ENCODE data around the gene SLC4A1. TPM values are rescaled to one million over a fixed set of nuclear protein-coding genes. Genes with fewer than 3 reads are reported as not detected.

Gene SLC4A1
- polyA plus RNA-seq, 1 of the 3 experiments (the other 2 are of a cell fraction), result not detected

DNA sequence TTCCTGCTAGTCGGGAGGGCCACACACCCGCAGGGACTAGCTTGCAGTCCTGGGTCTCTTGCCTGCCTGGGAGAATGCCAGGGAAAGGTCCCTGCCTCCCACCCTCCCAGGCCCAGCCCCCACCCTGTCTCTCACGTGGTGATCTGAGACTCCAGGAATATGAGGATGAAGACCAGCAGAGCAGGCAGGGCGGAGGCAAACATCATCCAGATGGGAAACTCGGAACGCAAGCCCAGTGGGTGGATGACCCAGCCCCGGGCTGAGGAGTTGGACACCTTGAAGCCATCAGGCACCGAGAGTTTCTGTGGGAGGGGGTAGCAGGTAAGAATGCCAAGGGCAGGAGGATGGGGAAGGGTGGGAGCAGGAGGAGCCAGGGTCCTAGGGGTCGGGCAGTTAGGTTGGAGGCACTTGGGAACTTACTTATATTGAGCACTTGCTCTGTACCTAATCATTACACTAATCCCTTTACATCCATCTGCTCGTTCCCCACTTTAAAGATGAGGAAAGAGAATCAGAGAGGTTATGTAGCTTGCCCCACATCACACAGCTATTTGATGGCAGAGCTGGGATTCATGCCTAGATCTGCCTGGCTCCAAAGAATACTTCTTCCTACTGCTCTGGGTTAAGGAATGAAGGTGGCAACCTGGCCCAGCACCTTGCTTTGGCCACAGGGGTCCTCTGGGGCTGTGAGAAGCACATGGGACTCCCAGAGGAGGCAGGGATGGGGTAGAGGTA, 13.4 kb downstream of the SLC4A1 start:
- H3K4me1 ChIP-seq (ENCODE audit: control insufficient read depth in 1 of 2, insufficient read depth in 2 of 2, low read depth in 1 of 2, low read length in 1 of 2), result no peaks in the 10 kb centered on the region; a peak in 1 of 4 replicates
- no peak overlapping the region for H2AFZ ChIP-seq (ENCODE audit: low read depth)
- H3K9ac ChIP-seq, result no peak overlapping the region
- H4K20me1 ChIP-seq (ENCODE audit: insufficient read depth), result no peaks in the 10 kb centered on the region
- DNase-seq, result no peak
- H3K4me3 ChIP-seq (ENCODE audit: low read depth in 2 of 2, low read length in 1 of 2), result no peak overlapping the region
- H3K27ac ChIP-seq (ENCODE audit: low read depth in 2 of 2, low read length in 1 of 2), result no peak overlapping the region
- 39% methylated on average over 10 of the region's 10 CpGs for WGBS (ENCODE audit: low lambda C conversion rate)
- ChIA-PET CTCF (interaction anchor here (1.3 kb wide), 1 partner anchor 20 kb away, joined by 3 read pairs; no protein-coding TSS in a partner anchor), POLR2A (interaction anchor here (0.7 kb wide), 1 partner anchor 65 kb away, joined by 6 read pairs; no protein-coding TSS in a partner anchor)
- H3K36me3 ChIP-seq (replicated peaks in 1 of 2; ENCODE audit: control insufficient read depth in 1 of 2, insufficient read depth in 2 of 2, low read length in 1 of 2), result no peaks in the 10 kb centered on the region
- H3K79me2 ChIP-seq (ENCODE audit: insufficient read depth), result no peaks in the 10 kb centered on the region
- TF ChIP-seq NFIC (IDR thresholded peaks at IDR 0.05; ENCODE audit: borderline replicate concordance), result no peak
- no peaks in the 10 kb centered on the region for H3K9me3 ChIP-seq
- no peaks in the 10 kb centered on the region for H3K27me3 ChIP-seq (ENCODE audit: insufficient read depth)
- H3K9me2 ChIP-seq, result no peaks in the 10 kb centered on the region
- H3K4me2 ChIP-seq, result no peak overlapping the region
- no peaks in the 10 kb centered on the region for H3F3A ChIP-seq (replicated peaks; ENCODE audit: insufficient read depth)

DNA sequence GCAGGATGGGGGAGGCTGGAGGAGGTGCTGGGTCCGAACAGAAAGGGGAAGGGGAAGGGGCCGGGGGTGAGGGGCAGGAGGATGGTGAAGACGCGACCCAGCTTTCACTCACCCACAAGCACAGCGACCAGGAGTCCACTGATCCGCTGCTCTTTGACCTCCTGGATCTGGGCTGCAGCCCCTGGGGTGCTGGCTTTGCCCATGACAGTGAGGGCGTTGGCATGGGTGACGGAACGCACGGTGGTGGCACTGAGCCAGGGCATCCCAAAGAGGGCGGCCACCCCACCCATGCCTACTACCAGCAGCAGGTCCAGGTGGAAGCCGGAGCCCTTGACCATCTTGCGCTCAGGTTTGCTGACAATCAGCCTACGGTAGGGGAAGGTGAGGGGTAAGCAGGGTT, 14.9 kb downstream of the SLC4A1 start:
- TF ChIP-seq RXRA (IDR thresholded peaks at IDR 0.05; ENCODE audit: borderline replicate concordance, low read depth), result no peak
- TF ChIP-seq MXI1 (IDR thresholded peaks at IDR 0.05; ENCODE audit: low read depth, low read length), result no peak
- no peak for TF ChIP-seq MEF2A (IDR thresholded peaks at IDR 0.05; ENCODE audit: borderline replicate concordance, low read depth)
- no peak for TF ChIP-seq GATA2 (CRISPR knock-in tag; IDR thresholded peaks at IDR 0.05)
- TF ChIP-seq, protein P1, sequence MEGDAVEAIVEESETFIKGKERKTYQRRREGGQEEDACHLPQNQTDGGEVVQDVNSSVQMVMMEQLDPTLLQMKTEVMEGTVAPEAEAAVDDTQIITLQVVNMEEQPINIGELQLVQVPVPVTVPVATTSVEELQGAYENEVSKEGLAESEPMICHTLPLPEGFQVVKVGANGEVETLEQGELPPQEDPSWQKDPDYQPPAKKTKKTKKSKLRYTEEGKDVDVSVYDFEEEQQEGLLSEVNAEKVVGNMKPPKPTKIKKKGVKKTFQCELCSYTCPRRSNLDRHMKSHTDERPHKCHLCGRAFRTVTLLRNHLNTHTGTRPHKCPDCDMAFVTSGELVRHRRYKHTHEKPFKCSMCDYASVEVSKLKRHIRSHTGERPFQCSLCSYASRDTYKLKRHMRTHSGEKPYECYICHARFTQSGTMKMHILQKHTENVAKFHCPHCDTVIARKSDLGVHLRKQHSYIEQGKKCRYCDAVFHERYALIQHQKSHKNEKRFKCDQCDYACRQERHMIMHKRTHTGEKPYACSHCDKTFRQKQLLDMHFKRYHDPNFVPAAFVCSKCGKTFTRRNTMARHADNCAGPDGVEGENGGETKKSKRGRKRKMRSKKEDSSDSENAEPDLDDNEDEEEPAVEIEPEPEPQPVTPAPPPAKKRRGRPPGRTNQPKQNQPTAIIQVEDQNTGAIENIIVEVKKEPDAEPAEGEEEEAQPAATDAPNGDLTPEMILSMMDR (IDR thresholded peaks at IDR 0.05), result no peak
- CTCF ChIA-PET, result interaction anchor here (0.6 kb wide), 1 partner anchor 18 kb away, joined by 3 read pairs; no protein-coding TSS in a partner anchor
- Histone ChIP-seq H3K9me3 (no peaks in the 10 kb centered on the region), H3K27ac (ENCODE audit: low read depth in 2 of 2, low read length in 1 of 2) (no peak overlapping the region), H3K4me2 (no peak overlapping the region), H3K4me1 (ENCODE audit: control insufficient read depth in 1 of 2, insufficient read depth in 2 of 2, low read depth in 1 of 2, low read length in 1 of 2) (peaks cover 0 to under 1% of the 10 kb centered on the region in 2 experiments; a peak in 1 of 4 replicates), H3F3A (replicated peaks; ENCODE audit: insufficient read depth) (no peaks in the 10 kb centered on the region), H3K4me3 (ENCODE audit: low read depth in 2 of 2, low read length in 1 of 2) (no peak overlapping the region), H3K9ac (no peak overlapping the region), H3K9me2 (no peaks in the 10 kb centered on the region), H3K79me2 (ENCODE audit: insufficient read depth) (no peaks in the 10 kb centered on the region), H4K20me1 (ENCODE audit: insufficient read depth) (no peaks in the 10 kb centered on the region), H2AFZ (ENCODE audit: low read depth) (no peak overlapping the region), H3K36me3 (replicated peaks in 1 of 2; ENCODE audit: control insufficient read depth in 1 of 2, insufficient read depth in 2 of 2, low read length in 1 of 2) (no peaks in the 10 kb centered on the region), H3K27me3 (ENCODE audit: insufficient read depth) (no peaks in the 10 kb centered on the region; the same call in 1 of the 2 replicates)
- 67% methylated on average over 8 of the region's 14 CpGs for WGBS (ENCODE audit: low lambda C conversion rate)
- no peak for DNase-seq
- POLR2A ChIA-PET, result no interaction called here

DNA sequence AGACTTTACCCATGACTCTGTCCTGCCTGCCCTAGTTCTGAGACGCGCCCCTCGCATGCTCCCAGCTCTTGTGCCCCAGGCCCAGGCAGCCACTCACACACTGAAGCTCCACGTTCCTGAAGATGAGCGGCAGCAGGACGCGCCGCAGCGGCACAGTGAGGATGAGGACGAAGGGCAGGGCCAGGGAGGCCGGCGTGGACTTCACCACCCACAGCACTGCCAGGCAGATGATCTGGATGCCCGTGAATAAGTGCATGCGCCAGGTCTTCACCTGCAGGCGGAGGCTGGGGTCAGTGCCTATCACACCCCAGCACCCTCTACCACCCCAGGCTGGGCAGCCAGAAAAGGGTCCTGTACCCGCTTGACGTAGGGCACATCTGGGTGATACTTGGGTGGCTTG, 16.9 kb downstream of the SLC4A1 start:
- Histone ChIP-seq H4K20me1 (ENCODE audit: insufficient read depth) (no peaks in the 10 kb centered on the region), H3K27me3 (ENCODE audit: insufficient read depth) (no peaks in the 10 kb centered on the region; the same call in 1 of the 2 replicates)
- TF ChIP-seq MAX (IDR thresholded peaks at IDR 0.05; ENCODE audit: low read depth), result no peak
- TF ChIP-seq RAD21 (IDR thresholded peaks at IDR 0.05; ENCODE audit: low read length), result no peak
- TF ChIP-seq FOXM1 (IDR thresholded peaks at IDR 0.05; ENCODE audit: low read depth), result no peak
- no peak for TF ChIP-seq GABPA (IDR thresholded peaks at IDR 0.05; ENCODE audit: low read depth)
- no peak for TF ChIP-seq TAF1 (IDR thresholded peaks at IDR 0.05; ENCODE audit: borderline replicate concordance, low read depth, low read length)
- TF ChIP-seq, protein P2, sequence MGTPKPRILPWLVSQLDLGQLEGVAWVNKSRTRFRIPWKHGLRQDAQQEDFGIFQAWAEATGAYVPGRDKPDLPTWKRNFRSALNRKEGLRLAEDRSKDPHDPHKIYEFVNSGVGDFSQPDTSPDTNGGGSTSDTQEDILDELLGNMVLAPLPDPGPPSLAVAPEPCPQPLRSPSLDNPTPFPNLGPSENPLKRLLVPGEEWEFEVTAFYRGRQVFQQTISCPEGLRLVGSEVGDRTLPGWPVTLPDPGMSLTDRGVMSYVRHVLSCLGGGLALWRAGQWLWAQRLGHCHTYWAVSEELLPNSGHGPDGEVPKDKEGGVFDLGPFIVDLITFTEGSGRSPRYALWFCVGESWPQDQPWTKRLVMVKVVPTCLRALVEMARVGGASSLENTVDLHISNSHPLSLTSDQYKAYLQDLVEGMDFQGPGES (IDR thresholded peaks at IDR 0.05; ENCODE audit: low read depth, low read length), result no peak
- TF ChIP-seq GATA2 (CRISPR knock-in tag; IDR thresholded peaks at IDR 0.05), result no peak
- no peak for TF ChIP-seq USF1 (IDR thresholded peaks at IDR 0.05; ENCODE audit: borderline replicate concordance, low read depth)
- no peak for TF ChIP-seq JUND (IDR thresholded peaks at IDR 0.05)
- TF ChIP-seq TEAD4 (IDR thresholded peaks at IDR 0.05; ENCODE audit: borderline replicate concordance, insufficient read depth), result no peak
- no peak for TF ChIP-seq MEF2A (IDR thresholded peaks at IDR 0.05; ENCODE audit: borderline replicate concordance, low read depth)
- no peak for TF ChIP-seq MXI1 (IDR thresholded peaks at IDR 0.05; ENCODE audit: low read depth, low read length)
- no peak for TF ChIP-seq NRF1 (IDR thresholded peaks at IDR 0.05; ENCODE audit: low read depth, low read length)
- TF ChIP-seq NFIC (IDR thresholded peaks at IDR 0.05; ENCODE audit: borderline replicate concordance), result no peak
- TF ChIP-seq POLR2AphosphoS5 (IDR thresholded peaks at IDR 0.05; ENCODE audit: low read depth, low read length), result no peak

More for the DNA sequence above, 16.9 kb downstream of the SLC4A1 start:
- WGBS (ENCODE audit: low lambda C conversion rate), result 96% methylated on average over 12 of the region's 17 CpGs
- Histone ChIP-seq H3K4me3 (ENCODE audit: low read depth in 2 of 2, low read length in 1 of 2) (no peak overlapping the region), H3F3A (replicated peaks; ENCODE audit: insufficient read depth) (no peaks in the 10 kb centered on the region), H3K36me3 (replicated peaks in 1 of 2; ENCODE audit: control insufficient read depth in 1 of 2, insufficient read depth in 2 of 2, low read length in 1 of 2) (no peaks in the 10 kb centered on the region), H3K27ac (ENCODE audit: low read depth in 2 of 2, low read length in 1 of 2) (no peak overlapping the region), H3K9me2 (no peaks in the 10 kb centered on the region), H3K4me2 (no peak overlapping the region), H3K9ac (no peak overlapping the region), H3K9me3 (no peaks in the 10 kb centered on the region), H2AFZ (ENCODE audit: low read depth) (no peak overlapping the region), H3K4me1 (ENCODE audit: control insufficient read depth in 1 of 2, insufficient read depth in 2 of 2, low read depth in 1 of 2, low read length in 1 of 2) (peaks cover 0 to 15% of the 10 kb centered on the region in 2 experiments; a peak in 1 of 4 replicates), H3K79me2 (ENCODE audit: insufficient read depth) (no peaks in the 10 kb centered on the region)
- POLR2A ChIA-PET, result no interaction called here
- CTCF ChIA-PET, result interaction anchor here (1.1 kb wide), 1 partner anchor 16 kb away, joined by 3 read pairs; no protein-coding TSS in a partner anchor
- no peak for DNase-seq
